ENCODE measurements around the gene GDF7. TPM values are rescaled to one million over a fixed set of nuclear protein-coding genes. Genes with fewer than 3 reads are reported as not detected.
"Not testable (repeated sequence)": the region's sequence is repeated elsewhere in the genome, so short reads cannot be mapped to it uniquely, and the experiment has no call there.

Gene GDF7
- total RNA-seq, 1 donor from 2014 or later, result 1.2 TPM

- DNase-seq (ENCODE audit: low spot score), result no peak
Measured at GRCh38 chr2:20696366-20696765, 29.4 kb downstream of the GDF7 start.

GRCh38 chr2:20697322-20697934, 30.5 kb downstream of the GDF7 start:
- no peak for DNase-seq (ENCODE audit: low spot score)

- DNase-seq (ENCODE audit: low spot score), result no peak
Measured at GRCh38 chr2:20698916-20699613, 32.1 kb downstream of the GDF7 start.

- DNase-seq (ENCODE audit: low spot score), result no peak
Measured at GRCh38 chr2:20702563-20702962, 35.6 kb downstream of the GDF7 start.

GRCh38 chr2:20704886-20705285, 37.9 kb downstream of the GDF7 start:
- DNase-seq (ENCODE audit: low spot score), result no peak

GRCh38 chr2:20706217-20706616, 39.3 kb downstream of the GDF7 start:
- DNase-seq (ENCODE audit: low spot score), result no peak

- DNase-seq (ENCODE audit: low spot score), result no peak
Measured at GRCh38 chr2:20706786-20707185, 39.8 kb downstream of the GDF7 start.

GRCh38 chr2:20707601-20708000, 40.7 kb downstream of the GDF7 start:
- DNase-seq (ENCODE audit: low spot score), result no peak

- DNase-seq (ENCODE audit: low spot score), result not testable (repeated sequence)
Measured at GRCh38 chr2:20711641-20712040, 44.7 kb downstream of the GDF7 start.

GRCh38 chr2:20713585-20713984, 46.6 kb downstream of the GDF7 start:
- not testable (repeated sequence) for DNase-seq (ENCODE audit: low spot score)

GRCh38 chr2:20714412-20714811, 47.5 kb downstream of the GDF7 start:
- DNase-seq (ENCODE audit: low spot score), result not testable (repeated sequence)

- not testable (repeated sequence) for DNase-seq (ENCODE audit: low spot score)
Measured at GRCh38 chr2:20716164-20716563, 49.2 kb downstream of the GDF7 start.

- no peak for DNase-seq (ENCODE audit: low spot score)
Measured at GRCh38 chr2:20717641-20718040, 50.7 kb downstream of the GDF7 start.

- no peak for DNase-seq (ENCODE audit: low spot score)
Measured at GRCh38 chr2:20722592-20723240, 55.8 kb downstream of the GDF7 start.

GRCh38 chr2:20723543-20723942, 56.6 kb downstream of the GDF7 start:
- DNase-seq (ENCODE audit: low spot score), result no peak

GRCh38 chr2:20724500-20725053, 57.6 kb downstream of the GDF7 start:
- DNase-seq (ENCODE audit: low spot score), result no peak

- no peak for DNase-seq (ENCODE audit: low spot score)
Measured at GRCh38 chr2:20725782-20726181, 58.8 kb downstream of the GDF7 start.

GRCh38 chr2:20726913-20727312, 60.0 kb downstream of the GDF7 start:
- DNase-seq (ENCODE audit: low spot score), result no peak

GRCh38 chr2:20728114-20728758, 61.3 kb downstream of the GDF7 start:
- DNase-seq (ENCODE audit: low spot score), result no peak
